NOMO-1 (cell line): Measurements from ENCODE around the gene DHX40.
A peak's percentile ranks its signal among the peaks of the same experiment; 100 is the strongest.

Experiments used
- DNase-seq, 2 experiments: peaks; one replicate each; lab custom pipeline; 2025; ENCODE audit not compliant: unreplicated experiment in 2 of 2; lab: John Stamatoyannopoulos, UW

The DHX40 gene

GRCh38 chr17:59627770-59628171, 62.4 kb downstream of the DHX40 start:
- peak in 1 of 2 experiments; percentile 57 for DNase-seq

GRCh38 chr17:59629174-59629573, 63.8 kb downstream of the DHX40 start:
- no peak for DNase-seq

- DNase-seq = no peak
Observed at GRCh38 chr17:59631276-59631675, 65.9 kb downstream of the DHX40 start.

- no peak for DNase-seq
Observed at GRCh38 chr17:59632398-59632797, 67.0 kb downstream of the DHX40 start.

GRCh38 chr17:59633658-59634359, 68.4 kb downstream of the DHX40 start:
- DNase-seq = no peak

- DNase-seq = no peak
Observed at GRCh38 chr17:59634632-59635541, 69.5 kb downstream of the DHX40 start.

GRCh38 chr17:59637611-59638310, 72.4 kb downstream of the DHX40 start:
- no peak for DNase-seq

GRCh38 chr17:59638553-59638952, 73.1 kb downstream of the DHX40 start:
- DNase-seq = no peak

GRCh38 chr17:59641799-59642484, 76.5 kb downstream of the DHX40 start:
- DNase-seq = peak; percentile 50 to 90

- DNase-seq = no peak
Observed at GRCh38 chr17:59642565-59642964, 77.2 kb downstream of the DHX40 start.

- peak; percentile 10 to 53 for DNase-seq
Observed at GRCh38 chr17:59643159-59644140, 78.0 kb downstream of the DHX40 start.

GRCh38 chr17:59647288-59647687, 81.9 kb downstream of the DHX40 start:
- DNase-seq = no peak

- no peak for DNase-seq
Observed at GRCh38 chr17:59649886-59650285, 84.5 kb downstream of the DHX40 start.

GRCh38 chr17:59650642-59651041, 85.2 kb downstream of the DHX40 start:
- DNase-seq = no peak

- no peak for DNase-seq
Observed at GRCh38 chr17:59651346-59651745, 85.9 kb downstream of the DHX40 start.

- DNase-seq = no peak
Observed at GRCh38 chr17:59652119-59652518, 86.7 kb downstream of the DHX40 start.

- DNase-seq = peak; percentile 78 to 79
Observed at GRCh38 chr17:59656624-59657023, 91.2 kb downstream of the DHX40 start.
